ENCODE measurements around the gene ADCY10. TPM values are rescaled to one million over a fixed set of nuclear protein-coding genes. Genes with fewer than 3 reads are reported as not detected.

Gene ADCY10
- total and polyA plus RNA-seq, 2 donors (not counting 3 experiments of a cell fraction or from before 2014, with no cell fraction given): not detected

- POLR2A ChIA-PET: no interaction called here
- H2AFZ ChIP-seq (ENCODE audit: low read depth, low read length): no peak overlapping the region
- H3K27ac ChIP-seq (ENCODE audit: insufficient read depth, low read depth, low read length): no peak overlapping the region
- H3K79me2 ChIP-seq (ENCODE audit: control insufficient read depth, insufficient read depth, low read length): no peaks in the 10 kb centered on the region
- no peak overlapping the region for H3K4me2 ChIP-seq (ENCODE audit: insufficient read depth, low read length)
- no peaks in the 10 kb centered on the region for H3K36me3 ChIP-seq (ENCODE audit: control insufficient read depth in 2 of 2, extremely low read depth in 1 of 2, insufficient read depth in 2 of 2, low read length in 2 of 2)
- no peak overlapping the region for H3K9ac ChIP-seq (replicated peaks; ENCODE audit: extremely low read depth, insufficient read depth, low read length)
- no peaks in the 10 kb centered on the region for H3K9me1 ChIP-seq (replicated peaks; ENCODE audit: control insufficient read depth, extremely low read depth, insufficient read depth, low read length)
- H3K27me3 ChIP-seq (ENCODE audit: control insufficient read depth in 2 of 2, insufficient read depth in 2 of 2, low read length in 2 of 2): peaks cover 0 to 2% of the 10 kb centered on the region in 2 experiments
- CTCF ChIA-PET: no interaction called here
- no TSS peak for BruUV-seq (replicated peaks)
- DNase-seq (ENCODE audit: low read depth, low spot score): no peak
- TF ChIP-seq POLR2A (IDR thresholded peaks at IDR 0.05; ENCODE audit: low read depth, low read length) (no peak), JUN (IDR thresholded peaks at IDR 0.05; ENCODE audit: borderline replicate concordance, insufficient read depth, insufficient read length, low read depth) (no peak), EZH2 (IDR thresholded peaks at IDR 0.05; ENCODE audit: borderline replicate concordance, low read depth, low read length, severe bottlenecking) (no peak), MAX (IDR thresholded peaks at IDR 0.05; ENCODE audit: insufficient read depth, insufficient read length) (no peak), MYC (IDR thresholded peaks at IDR 0.05; ENCODE audit: low read depth, low read length) (no peak), GATA2 (IDR thresholded peaks at IDR 0.05; ENCODE audit: insufficient read depth, insufficient read length, low read depth, low read length) (no peak), POLR2AphosphoS5 (IDR thresholded peaks at IDR 0.05; ENCODE audit: insufficient read depth, low read depth, low read length) (no peak), FOS (IDR thresholded peaks at IDR 0.05; ENCODE audit: borderline replicate concordance, insufficient read depth, low read length) (no peak)
- TF ChIP-seq, protein P1, sequence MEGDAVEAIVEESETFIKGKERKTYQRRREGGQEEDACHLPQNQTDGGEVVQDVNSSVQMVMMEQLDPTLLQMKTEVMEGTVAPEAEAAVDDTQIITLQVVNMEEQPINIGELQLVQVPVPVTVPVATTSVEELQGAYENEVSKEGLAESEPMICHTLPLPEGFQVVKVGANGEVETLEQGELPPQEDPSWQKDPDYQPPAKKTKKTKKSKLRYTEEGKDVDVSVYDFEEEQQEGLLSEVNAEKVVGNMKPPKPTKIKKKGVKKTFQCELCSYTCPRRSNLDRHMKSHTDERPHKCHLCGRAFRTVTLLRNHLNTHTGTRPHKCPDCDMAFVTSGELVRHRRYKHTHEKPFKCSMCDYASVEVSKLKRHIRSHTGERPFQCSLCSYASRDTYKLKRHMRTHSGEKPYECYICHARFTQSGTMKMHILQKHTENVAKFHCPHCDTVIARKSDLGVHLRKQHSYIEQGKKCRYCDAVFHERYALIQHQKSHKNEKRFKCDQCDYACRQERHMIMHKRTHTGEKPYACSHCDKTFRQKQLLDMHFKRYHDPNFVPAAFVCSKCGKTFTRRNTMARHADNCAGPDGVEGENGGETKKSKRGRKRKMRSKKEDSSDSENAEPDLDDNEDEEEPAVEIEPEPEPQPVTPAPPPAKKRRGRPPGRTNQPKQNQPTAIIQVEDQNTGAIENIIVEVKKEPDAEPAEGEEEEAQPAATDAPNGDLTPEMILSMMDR (IDR thresholded peaks at IDR 0.05; ENCODE audit: extremely low read depth in 1 of 2, insufficient read depth in 1 of 2, low read depth in 1 of 2, low read length in 2 of 2): no peak
- no peak overlapping the region for H3K4me3 ChIP-seq (replicated peaks in 1 of 3; ENCODE audit: insufficient read depth in 1 of 3, low read depth in 1 of 3, low read length in 3 of 3)
- dilution Hi-C loops (cut with MboI; ENCODE audit: extremely low pct_ligation_motif_present, low sequenced_read_pairs) (no loop called here), intact Hi-C loops (cut with micrococcal nuclease) (no loop called here)
- H3K9me3 ChIP-seq (replicated peaks; ENCODE audit: control insufficient read depth, insufficient read depth, low read length): no peaks in the 10 kb centered on the region
- no peak for FAIRE-seq
- no peaks in the 10 kb centered on the region for H4K20me1 ChIP-seq (replicated peaks; ENCODE audit: control insufficient read depth, extremely low read depth, insufficient read depth, low read length)
- no peaks in the 10 kb centered on the region for H3K4me1 ChIP-seq (ENCODE audit: control insufficient read depth, extremely low read depth, insufficient read depth, low read length)
Measured at GRCh38 chr1:167899253-167899681, 14.7 kb downstream of the ADCY10 start.
